ENCODE data around the gene LTBP1.

Gene LTBP1

DNA sequence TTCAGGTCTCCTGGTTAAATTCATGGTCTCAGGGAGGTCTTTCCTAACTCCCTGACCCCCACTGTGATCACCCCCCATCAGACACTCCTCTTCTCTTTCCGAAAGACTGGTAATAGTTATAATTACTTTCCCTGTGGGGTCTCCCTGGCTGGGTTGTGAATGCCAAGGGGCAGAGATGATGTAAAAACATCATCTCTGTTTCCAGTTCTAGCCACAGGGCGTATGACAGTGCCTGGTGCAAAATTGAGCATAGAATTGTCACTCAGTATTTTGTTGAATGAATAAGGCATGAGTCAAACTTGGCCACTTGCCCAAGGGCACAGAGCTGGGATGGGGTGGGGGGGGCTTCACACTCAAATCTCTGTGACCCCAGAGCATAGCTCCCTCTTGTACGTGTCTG is 65.2 kb downstream of the LTBP1 start:
- no peak for DNase-seq

DNA sequence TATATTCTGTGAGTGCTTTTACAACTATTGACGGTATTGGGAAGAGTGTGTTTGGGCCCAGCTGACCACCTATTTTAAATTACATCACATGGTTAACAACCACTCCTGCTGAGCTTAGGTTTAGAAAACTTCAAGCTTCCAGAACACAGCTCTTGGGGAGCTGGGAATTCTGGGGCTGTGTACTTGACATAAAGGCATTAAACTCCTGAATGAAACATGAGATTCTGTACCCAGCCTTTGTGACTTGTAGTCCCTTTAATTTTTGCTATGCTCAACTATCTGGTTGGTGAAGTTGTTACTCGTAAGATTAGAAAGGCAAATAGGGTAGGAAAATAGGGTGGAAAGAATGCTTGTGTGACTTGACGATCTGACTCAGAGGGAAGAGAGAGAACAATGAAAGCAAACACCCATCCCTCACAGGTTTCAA is 66.9 kb downstream of the LTBP1 start:
- no peak for DNase-seq

DNA sequence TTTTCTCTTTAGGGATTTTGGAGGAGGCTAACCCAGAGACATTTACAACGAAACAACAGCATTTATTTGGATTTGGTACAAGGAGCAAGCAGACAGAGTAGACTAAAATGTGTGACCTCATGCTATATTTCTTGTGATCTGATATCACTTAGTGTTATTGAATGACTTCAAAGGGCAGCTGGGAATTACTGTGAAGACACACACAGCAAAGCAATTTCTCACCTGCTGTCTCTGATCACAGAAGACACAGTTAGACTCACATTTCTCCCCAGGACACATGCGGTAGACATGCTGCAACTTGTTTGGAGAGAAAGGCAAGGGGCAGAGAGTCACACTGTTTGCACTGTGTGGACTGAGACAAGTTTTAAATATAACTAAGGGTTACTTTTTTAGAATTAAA is 67.5 kb downstream of the LTBP1 start:
- DNase-seq, result no peak

DNA sequence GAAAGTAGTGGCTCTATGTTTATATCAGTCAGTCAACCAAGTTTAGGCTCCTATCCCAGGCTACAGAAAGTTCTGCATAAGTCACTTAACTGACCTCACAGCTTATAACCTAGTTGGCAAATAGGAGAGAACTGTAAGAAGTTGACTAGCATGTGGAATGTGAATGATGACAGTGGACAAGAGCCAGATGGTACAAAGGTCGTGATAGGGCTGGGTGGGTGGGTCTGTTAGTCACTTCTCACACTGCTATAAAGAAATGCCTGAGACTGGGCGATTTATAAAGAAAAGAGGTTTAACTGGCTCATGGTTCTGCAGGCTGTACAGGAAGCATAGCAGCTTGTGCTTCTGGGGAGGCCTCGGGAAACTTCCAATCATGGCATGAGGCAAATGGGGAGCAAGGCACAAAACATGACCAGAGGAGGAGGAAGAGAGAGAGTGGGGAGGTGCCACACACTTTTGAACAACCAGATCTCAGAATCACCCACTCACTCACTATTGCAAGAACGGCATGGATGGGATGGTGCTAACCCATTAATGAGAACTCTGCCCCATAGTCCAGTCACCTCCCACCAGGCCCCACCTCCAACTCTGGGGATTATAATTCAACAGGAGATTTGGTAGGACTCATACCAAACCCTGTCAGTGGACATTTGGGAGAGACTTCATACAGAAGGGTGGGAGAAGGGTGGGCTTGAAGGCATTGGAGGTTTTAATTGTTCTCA is 68.8 kb downstream of the LTBP1 start:
- DNase-seq, result no peak

DNA sequence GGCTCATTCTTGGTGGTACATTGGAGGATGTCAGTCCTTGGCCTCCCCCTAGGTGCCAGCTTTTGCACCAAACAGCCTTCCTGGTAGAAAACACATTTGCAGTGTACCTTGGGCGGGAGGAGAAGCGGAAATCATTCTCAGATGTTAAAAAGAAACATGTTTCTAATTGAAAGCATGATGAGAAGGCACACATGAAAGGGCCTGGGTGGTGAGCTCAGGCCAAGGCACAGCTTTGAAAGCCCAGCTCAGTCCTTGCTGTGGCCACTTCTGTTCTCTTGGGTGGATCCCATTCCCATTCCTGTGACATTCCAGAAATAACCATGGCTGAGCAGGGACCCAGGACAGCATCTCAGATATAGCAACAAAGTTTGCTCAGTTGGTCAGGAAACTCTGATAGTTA is 71.5 kb downstream of the LTBP1 start:
- no peak for DNase-seq

DNA sequence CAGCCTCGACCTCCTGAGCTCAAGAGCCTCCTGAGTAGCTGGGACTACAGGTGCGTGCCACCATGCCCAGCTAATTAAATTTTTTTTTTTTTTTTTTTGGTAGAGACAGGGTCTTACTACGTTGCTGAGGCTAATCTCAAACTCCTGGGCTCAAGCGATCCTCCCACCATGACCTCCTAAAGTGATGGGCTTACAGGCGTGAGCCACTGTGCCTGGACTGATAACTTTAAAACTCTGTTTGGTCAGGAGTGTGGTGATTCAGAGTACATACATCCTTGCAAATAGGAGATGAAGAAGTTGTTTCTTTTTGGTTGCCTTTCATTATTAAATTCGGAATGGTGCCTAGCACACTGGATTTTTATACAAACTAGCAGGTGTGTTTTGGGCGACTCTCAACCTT is 73.0 kb downstream of the LTBP1 start:
- no peak for DNase-seq

DNA sequence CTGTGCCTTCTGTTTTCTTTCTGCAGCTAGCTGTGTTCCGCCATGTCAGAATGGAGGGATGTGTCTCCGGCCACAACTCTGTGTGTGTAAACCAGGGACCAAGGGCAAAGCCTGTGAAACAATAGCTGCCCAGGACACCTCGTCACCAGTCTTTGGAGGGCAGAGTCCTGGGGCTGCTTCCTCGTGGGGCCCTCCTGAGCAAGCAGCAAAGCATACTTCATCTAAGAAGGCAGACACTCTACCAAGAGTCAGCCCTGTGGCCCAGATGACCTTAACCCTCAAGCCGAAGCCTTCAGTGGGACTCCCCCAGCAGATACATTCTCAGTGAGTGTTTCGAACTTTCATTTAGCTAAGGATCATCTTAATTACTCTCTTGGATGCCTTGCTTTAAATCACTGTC is 74.1 kb downstream of the LTBP1 start:
- no peak for DNase-seq

DNA sequence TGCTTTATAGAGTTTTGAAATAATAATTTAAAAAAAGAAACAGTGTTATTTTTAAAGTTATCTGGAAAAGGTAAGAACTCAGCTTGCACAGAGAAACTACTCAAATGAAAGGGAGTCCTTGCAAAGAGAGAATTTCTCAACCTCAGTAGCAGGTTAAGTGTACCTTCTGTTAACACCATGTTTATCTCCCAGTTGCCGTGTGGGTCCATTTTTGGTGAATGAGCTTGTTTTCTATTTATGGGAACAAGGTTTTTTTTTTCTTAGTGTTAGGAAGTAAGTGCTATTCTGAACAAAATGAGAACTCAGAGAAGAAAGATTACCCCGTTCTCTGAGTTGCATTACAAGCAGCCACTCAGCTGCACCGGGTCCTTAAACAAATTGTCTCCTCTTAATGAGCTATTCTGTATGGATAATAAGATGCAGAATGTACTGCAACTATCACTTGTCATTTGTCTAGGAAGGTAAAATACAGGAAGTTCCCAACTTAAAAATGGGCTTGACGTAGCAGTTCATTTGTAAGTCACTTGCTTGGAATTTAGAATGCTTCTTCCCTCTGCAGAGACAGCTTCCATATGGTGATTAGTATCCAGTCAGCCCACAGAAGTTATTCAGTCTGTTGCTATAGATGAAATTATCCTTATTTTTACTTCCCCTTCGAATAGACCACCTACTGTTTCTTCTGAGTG is 74.9 kb downstream of the LTBP1 start:
- no peak for DNase-seq

DNA sequence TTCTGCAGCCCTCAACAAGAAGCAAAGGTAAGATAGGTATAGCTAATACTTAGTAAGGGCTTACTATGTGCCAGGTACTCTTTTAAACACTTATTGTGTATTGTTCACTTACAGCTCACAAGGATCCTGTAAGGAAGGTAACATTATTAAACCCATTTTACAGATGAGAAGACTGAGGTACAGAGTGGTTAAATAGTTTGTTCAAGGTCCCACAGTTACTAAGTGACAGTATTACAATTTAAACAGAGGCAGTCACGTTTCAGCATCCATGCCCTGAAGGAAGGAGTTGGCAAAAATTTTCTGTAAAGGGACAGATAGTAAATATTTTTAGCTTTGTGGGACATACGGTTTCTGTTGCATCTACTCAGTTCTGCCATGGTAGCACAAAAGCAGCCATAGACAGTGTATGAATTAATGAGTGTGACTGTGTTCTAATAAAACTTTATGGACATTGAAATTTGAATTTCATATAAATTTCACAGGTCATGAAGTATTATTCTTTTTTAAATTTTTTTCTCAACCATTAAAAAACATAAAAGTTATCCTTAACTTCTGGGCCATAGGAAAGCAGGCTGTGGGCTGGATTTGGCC is 75.7 kb downstream of the LTBP1 start:
- DNase-seq, result no peak

DNA sequence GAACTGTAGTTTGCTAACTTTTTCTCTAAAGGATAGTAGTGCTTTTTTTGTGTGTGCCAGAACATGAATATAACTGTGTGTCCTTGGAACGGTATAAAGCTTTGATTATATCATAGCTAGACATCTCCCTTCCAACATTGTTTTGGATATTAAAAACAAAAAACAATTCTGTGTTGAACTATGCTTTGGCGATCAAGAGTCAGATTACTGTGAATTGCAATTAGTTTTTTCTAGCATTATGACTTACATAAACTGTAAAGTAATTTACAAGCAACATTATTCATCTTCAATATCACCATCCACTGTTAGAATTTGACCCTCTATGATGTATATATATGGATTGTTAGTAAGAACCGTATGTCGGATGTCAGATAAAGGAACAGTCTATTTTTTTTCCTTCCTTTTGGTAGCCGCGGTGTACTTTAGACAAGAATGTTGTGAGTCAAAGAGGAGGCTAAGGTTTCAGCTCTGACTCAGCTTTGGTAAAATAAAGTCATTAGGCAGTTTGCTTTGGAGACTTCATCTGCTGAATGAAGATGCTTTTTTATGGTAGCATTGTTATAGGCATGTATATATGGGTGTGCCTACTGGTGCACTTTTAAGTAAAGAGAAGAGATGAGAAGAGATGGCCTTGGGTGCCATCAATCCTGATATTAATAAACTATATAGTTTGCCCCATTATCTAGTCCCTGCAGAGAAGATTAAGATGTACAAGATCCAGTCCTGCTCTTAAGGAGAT is 76.4 kb downstream of the LTBP1 start:
- no peak for DNase-seq

DNA sequence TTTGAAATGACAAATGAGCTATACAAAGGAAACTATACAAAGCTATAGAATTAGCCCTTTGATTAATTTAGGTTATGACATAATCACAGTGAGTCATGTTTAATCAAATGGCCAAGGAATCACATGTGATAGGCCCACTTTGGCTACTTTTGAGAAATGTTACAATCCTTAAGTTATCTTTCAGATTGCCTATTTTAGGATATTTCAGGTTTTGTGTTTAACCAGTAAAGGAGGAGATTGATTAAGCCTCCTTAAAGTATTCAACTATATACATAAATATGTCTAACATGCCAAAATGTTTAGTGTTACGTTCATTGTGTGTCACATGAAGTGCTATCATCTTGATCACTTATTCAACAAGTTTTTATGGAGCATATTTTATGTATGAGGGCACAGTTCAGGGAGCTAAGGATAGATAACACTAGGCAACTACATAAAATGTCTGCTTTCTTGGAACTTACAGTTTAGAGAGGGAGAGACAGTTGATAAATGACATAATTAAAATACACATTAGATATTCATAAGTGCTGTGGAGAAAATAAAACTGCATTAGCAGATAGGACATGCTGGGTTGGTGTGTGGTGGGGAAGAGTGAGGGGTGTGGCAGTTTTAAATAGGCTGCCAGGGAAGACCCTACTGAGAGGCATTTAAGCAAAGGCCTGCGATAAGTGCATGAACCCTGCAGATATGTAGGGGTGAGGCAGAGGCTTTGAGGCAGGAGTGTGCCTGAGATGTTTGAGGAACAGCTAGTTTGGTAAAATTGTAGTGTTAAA is 77.2 kb downstream of the LTBP1 start:
- no peak for DNase-seq

DNA sequence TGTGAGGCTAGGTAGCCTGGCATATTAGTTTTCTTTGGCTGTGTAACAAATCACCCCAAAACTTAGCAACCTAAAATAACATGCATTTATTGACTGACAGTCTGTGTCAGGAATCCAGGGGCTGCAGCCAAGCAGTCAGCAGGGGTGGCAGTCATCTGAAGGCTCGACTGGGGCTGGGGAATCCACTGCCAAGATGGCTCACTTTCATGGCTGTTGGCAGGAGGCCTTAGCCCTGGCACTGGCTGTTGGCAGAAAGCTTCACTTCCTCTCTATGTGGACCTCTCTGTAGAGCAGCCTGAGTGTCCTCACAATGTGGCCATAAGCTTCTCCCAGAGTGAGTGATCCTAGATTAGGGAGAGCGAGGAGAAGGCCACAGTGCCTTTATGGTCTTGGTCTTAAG is 78.0 kb downstream of the LTBP1 start:
- DNase-seq, result no peak

DNA sequence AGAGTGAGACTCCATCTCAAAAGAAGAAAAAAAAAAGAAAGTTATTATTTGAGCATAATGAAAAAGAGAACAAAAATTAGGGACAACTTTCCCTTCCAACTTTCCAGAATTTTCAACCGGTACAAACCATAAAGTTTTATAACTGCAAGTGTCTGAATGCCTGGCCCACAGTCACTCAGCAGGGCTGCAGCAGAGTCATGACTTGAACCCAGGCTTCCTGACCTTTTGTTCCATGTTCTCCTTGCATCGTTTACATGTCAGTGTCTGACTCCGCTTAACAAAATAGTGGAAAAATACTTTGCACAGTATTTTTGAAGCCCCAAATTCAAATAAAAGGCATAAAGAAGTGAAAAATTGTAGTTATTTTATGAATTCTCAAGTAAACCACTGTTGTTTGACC is 82.7 kb downstream of the LTBP1 start:
- DNase-seq, result no peak

DNA sequence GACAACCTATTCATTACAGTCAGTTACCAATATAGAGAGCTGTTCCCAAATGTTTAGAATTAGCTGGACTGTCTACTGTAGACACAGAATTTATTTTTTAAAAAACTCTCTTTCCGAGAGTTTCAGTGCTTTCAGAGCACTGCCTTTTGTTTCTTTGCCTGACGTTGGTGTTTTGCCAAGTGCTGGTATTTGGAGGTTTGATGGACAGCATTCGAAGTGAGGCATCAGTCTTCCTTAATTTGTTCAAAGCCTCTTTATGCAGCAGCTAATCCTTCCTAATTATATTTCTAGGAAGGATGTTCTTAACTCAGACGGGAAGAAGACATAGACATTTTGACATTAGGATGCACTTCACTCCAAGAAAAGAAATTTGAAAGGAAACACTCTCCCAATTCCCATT is 83.2 kb downstream of the LTBP1 start:
- DNase-seq, result no peak

DNA sequence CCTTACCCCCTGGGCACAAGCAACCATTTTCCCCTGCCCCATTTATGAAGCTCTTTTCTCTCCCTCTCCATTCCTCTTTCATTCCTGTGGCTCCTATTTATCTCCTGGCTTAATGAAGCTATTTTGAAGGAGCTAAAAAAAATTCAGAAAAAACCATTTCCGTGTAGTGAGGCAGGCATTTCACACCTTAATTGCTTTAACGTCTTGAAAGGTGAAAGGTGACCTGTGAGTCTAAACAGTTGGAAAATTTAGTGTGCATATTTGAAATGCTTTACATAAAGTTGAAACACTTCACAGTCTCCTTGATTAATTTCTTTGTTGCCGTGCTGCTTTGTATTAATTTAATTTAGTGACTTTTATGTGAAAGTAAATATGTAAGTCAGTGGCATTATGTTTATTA is 83.6 kb downstream of the LTBP1 start:
- DNase-seq, result no peak

DNA sequence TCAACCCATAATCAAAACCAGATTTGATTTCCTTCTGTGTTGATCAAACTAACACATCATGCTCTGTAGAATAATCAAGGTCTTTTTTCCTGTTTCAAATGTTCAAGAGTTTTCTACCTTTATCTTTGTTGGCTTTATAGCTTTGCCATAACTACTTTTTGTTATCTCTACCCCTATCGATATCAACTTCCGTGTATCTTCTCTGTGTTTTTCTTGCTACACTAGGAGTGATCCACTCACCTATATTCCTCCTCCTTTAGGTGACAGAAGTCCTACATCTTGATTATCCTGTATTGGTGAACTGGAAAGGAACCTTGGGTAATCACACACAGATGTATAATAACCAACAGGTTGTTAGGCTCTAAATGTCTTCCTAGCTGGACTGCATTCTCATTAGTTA is 85.5 kb downstream of the LTBP1 start:
- DNase-seq, result no peak

DNA sequence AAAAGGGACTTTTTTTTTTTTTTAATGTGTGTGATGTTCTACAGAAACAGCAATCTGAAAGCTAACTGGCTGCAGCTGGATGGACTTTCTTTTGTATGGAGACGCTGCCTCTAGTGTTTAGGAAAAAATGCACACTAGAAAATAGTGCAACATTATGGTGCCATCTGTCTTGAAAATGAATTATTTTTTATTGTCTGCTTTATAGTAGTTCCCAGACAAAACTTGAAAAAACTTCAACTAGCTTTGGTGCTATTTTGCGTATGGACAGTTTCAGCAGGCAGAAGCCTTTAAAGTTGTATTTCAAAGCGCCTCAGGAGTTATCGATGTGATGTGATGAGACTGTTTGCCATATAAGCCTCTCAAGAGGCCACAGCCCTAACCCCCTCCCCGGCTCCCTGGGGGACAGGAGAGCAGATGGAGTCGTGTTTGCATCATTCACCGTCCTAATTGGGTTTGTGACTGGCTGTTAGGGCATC is 86.9 kb downstream of the LTBP1 start:
- DNase-seq, result no peak

DNA sequence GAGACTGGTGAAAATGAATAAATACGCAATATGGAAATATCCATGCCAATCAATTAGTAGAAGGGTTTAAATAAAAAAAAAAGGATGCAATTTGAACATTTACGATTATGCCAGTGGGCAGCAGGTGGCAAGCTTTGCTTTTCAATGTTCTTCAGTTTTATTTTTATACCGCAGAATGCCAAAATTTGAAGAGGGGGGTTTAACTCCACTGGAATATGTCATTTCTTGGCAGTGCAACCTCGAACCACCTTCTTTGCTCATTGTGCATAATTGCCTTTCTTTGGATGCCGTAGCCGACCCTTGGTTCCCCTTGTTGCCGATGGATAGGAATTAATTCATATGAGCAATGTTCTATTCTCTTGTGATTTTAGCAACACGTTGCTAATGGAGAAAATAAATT is 88.0 kb downstream of the LTBP1 start:
- no peak for DNase-seq

DNA sequence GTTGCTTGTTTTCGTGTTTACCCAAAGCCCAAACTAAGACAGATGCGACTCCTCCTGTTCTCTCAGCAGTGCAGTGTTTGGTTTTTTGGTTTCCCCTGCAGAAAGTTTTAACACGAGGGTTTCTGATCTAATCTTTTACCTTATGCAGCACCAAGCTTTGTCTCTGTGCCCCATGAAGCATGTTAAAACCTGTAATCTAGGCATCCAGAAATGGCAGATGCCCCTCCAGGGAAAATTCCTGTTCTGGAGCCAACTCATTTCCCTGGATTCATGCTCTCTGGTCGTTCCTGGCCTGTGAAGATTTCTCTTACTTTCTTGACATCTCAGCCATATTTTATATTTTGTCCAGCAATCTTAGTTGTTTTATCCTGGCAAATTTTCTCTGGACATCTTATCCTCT is 91.5 kb downstream of the LTBP1 start:
- DNase-seq, result no peak

DNA sequence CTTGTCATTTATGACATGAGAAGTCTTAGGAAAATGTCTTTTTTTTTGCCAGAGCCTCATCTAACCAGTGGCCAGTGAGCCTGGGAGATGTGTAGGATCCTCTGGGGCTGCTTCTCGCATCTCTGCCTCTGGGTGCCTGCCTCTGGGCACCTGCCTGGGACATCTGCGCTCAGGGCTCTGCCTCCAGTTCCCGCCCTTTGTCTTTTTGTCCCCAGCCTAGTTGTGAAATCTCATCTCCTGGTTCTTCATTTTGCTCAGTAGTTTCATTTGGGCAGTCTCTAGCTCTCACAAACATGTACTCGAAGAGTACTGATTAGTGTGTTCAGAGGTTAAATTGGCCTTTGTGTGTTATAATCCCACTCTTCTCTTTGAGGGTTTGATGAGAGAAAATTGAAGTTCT is 92.0 kb downstream of the LTBP1 start:
- no peak for DNase-seq

DNA sequence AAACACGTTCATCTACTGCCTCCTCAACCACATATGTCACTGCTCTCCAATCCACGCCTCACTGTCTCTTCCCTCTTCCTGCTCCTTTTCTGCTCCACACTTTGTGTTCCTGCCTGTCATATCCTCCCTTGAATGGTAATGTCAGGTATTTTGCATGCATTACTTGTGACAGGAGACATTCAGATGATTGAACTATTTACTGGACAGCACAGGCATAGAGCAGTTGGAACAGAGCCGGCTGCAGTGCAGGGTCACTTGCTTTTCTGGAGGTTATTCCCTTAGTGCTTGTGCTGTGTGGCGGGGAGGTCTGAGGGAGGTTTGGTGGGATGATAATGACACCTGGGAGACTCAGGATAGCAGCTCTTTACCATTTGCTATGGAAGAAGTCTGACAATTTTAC is 93.8 kb downstream of the LTBP1 start:
- no peak for DNase-seq

DNA sequence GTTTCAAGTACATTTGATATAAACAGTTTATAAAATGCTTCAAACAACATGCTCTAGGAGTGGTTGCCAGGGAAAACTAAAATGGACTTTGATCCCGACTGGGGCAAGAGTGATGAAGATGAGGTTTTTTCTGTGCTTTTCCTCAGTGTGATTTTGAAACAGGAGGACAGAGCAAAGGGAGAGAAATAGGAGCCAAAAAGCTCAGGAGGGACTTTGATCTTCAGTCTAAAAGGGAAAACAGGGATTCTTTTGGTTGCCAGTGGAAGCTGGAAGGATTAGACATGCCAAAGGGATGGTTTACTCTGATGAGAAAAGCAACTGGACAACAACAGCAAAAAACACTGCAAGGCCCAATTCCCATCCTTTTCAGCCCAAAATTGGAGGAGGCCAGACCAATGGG is 95.5 kb downstream of the LTBP1 start:
- DNase-seq, result no peak

DNA sequence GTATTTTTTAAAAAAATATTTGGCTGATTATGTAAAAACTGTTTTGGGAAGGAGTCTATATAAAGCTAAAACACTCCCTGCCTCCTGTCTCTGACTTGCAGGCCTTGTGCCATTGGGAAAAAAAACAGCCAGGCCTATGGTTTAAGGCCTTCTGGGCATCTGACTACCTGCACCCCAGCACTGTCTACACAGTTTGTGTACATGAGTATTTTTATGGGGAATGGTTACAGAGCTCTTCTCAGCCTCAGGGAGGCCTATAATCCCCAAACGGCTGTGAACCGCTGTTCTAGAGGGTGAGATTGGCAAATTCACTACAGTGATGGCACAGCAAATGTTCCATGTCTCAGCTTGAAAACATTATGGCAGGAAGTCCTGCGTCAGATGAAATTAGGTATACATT is 96.1 kb downstream of the LTBP1 start:
- no peak for DNase-seq

Data from CD4-positive, alpha-beta T cell treated with Interleukin-21 for 1 hour (primary cell).